CD4-positive, alpha-beta T cell (primary cell): ENCODE results near the gene SLC28A1. TPM values are rescaled to one million over a fixed set of nuclear protein-coding genes. Genes with fewer than 3 reads are reported as not detected.

ENCODE experiments used
- ATAC-seq: fragments of 200-7000 bp; cut with Tn5 transposase; one replicate; pipeline ENCODE4 v1.10.0; 2022; ENCODE audit warnings: mild to moderate bottlenecking; ENCODE audit not compliant: poor library complexity
- CTCF ChIA-PET: fragments of 350-600 bp; sonication (Branson Sonifier 250); formaldehyde crosslinking; loops from one replicate; lab custom pipeline; 2021; ENCODE audit warnings: antibody characterized with exemption, inconsistent platforms; lab: Charles Lee
- POLR2A ChIA-PET: fragments of 350-600 bp; sonication (Branson Sonifier 250); formaldehyde crosslinking; loops from one replicate; lab custom pipeline; 2021; ENCODE audit warnings: antibody characterized with exemption, inconsistent platforms; lab: Charles Lee
- DNase-seq, 14 experiments: peaks; one replicate each; pipeline ENCODE4 v3.0.0-alpha.2; 2013 to 2020; ENCODE audit warnings: mixed read lengths in 2 of 14
- H3K27ac ChIP-seq, 2 donors: one replicate each; pipeline versions ENCODE4 v1.5.1 to v1.7.0; 2013; ENCODE audit warnings: low read length in 2 of 2, low read depth in 1 of 2, mild to moderate bottlenecking in 1 of 2
- H3K27me3 ChIP-seq, 2 experiments: 1 replicate in 1 of 2; 2 replicates in 1 of 2; pipeline versions ENCODE4 v1.6.1 to v1.7.0; 2013; ENCODE audit warnings: low read length in 2 of 2, control low read depth in 1 of 2, mild to moderate bottlenecking in 1 of 2, moderate library complexity in 1 of 2; ENCODE audit not compliant: insufficient read depth in 2 of 2, control insufficient read depth in 1 of 2
- H3K36me3 ChIP-seq: one replicate; pipeline ENCODE4 v1.6.1; 2013; ENCODE audit warnings: low read length, control low read depth; ENCODE audit not compliant: insufficient read depth
- H3K4me1 ChIP-seq: one replicate; pipeline ENCODE4 v1.6.1; 2013; ENCODE audit warnings: low read length, control low read depth; ENCODE audit not compliant: insufficient read depth
- H3K4me3 ChIP-seq: one replicate; pipeline ENCODE4 v1.5.1; 2013; ENCODE audit warnings: mild to moderate bottlenecking, low read length, moderate library complexity
- H3K9me3 ChIP-seq, 2 experiments: 1 replicate in 1 of 2; 2 replicates in 1 of 2; pipeline versions ENCODE4 v1.6.1 to v1.7.0; 2013; ENCODE audit warnings: low read length in 2 of 2, mild to moderate bottlenecking in 2 of 2, control low read depth in 1 of 2, moderate library complexity in 1 of 2; ENCODE audit not compliant: control insufficient read depth in 1 of 2, insufficient read depth in 1 of 2
- H3K27ac Mint-ChIP-seq: one replicate; pipeline ENCODE4 v1.8.0; 2020; ENCODE audit warnings: mixed read lengths
- H3K27me3 Mint-ChIP-seq: one replicate; pipeline ENCODE4 v1.8.0; 2021; ENCODE audit warnings: mixed read lengths
- H3K36me3 Mint-ChIP-seq: one replicate; pipeline ENCODE4 v1.8.0; 2021; ENCODE audit warnings: low read depth, mixed read lengths
- H3K4me1 Mint-ChIP-seq: one replicate; pipeline ENCODE4 v1.8.0; 2021; ENCODE audit warnings: low read depth, mixed read lengths
- H3K4me3 Mint-ChIP-seq: one replicate; pipeline ENCODE4 v1.8.0; 2020; ENCODE audit warnings: mild to moderate bottlenecking, mixed read lengths
- H3K9me3 Mint-ChIP-seq: one replicate; pipeline ENCODE4 v1.8.0; 2020; ENCODE audit warnings: mixed read lengths
- intact Hi-C, 2 experiments: fragments of 100-400 bp; cut with DNase I in 1 of 2; cut with micrococcal nuclease in 1 of 2; formaldehyde crosslinking; loops; one replicate each; pipeline versions ENCODE4 v1.15.1 to v1.9.0; 2023 to 2025; cut with DNase I, micrococcal nuclease
- total RNA-seq, 174 experiments: library from RNA in 2 of 174; stranded (reverse) in 2 of 174; gene quantifications; one replicate each; pipeline ENCODE4 v1.2.3 and lab custom pipeline; 2021 to 2026
- TF ChIP-seq, protein P1 (sequence below): fragments of 200-600 bp; IDR thresholded peaks from one replicate; pipeline ENCODE4 v1.8.0; 2022; ENCODE audit warnings: antibody characterized with exemption, mild to moderate bottlenecking

Gene SLC28A1
- total RNA-seq, 2 experiments from 2014 or later = not detected

DNA sequence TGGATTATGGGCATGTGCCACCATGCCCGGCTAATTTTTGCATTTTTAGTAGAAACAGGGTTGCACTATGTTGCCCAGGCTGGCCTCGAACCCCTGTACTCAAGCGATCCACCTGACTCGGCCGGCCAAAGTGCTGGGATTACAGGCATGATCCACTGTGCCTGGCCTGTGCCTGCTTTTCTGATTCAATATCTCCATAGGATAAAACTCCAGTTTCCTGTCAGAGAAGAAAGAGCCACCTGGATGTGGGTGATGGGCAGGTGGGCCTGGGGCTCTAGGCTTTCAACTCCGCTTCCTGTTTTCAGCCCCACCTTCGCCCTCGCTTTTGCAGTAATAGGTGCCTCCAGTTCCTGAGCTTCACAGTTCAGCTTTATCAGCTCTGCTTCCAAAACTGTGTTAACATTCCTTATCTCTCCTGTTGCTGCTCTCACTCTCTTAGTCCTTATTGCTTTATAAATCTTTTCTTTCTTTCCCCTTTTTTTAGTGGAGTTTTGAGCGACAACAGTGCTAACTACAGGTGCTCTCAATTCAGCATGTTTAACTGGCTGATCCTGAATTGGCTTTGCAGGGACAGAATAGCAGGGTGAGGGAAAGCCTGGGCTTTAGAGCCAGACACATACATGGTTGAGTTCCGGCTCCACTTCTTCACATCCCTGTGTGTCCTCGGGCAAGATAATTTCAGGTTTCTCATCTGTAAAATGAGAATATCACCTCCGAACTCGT lies 76.1 kb downstream of the SLC28A1 start:
- Histone ChIP-seq H3K4me3 (no peak overlapping the region), H3K9me3 (peaks cover 0 to 5% of the 10 kb centered on the region in 2 experiments), H3K27ac (no peak overlapping the region), H3K4me1 (peaks cover 2% of the 10 kb centered on the region), H3K36me3 (no peaks in the 10 kb centered on the region), H3K27me3 (no peaks in the 10 kb centered on the region)
- CTCF ChIA-PET = no interaction called here
- POLR2A ChIA-PET = no interaction called here
- Mint-ChIP-seq H3K4me1 (peaks cover 6% of the 10 kb centered on the region), H3K36me3 (no peaks in the 10 kb centered on the region), H3K4me3 (no peak overlapping the region), H3K27me3 (peaks cover 11% of the 10 kb centered on the region), H3K9me3 (no peaks in the 10 kb centered on the region), H3K27ac (no peak overlapping the region)
- intact Hi-C loops = no loop called here
- ATAC-seq (no peak), DNase-seq (no peak)
- TF ChIP-seq, protein P1, sequence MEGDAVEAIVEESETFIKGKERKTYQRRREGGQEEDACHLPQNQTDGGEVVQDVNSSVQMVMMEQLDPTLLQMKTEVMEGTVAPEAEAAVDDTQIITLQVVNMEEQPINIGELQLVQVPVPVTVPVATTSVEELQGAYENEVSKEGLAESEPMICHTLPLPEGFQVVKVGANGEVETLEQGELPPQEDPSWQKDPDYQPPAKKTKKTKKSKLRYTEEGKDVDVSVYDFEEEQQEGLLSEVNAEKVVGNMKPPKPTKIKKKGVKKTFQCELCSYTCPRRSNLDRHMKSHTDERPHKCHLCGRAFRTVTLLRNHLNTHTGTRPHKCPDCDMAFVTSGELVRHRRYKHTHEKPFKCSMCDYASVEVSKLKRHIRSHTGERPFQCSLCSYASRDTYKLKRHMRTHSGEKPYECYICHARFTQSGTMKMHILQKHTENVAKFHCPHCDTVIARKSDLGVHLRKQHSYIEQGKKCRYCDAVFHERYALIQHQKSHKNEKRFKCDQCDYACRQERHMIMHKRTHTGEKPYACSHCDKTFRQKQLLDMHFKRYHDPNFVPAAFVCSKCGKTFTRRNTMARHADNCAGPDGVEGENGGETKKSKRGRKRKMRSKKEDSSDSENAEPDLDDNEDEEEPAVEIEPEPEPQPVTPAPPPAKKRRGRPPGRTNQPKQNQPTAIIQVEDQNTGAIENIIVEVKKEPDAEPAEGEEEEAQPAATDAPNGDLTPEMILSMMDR = no peak

DNA sequence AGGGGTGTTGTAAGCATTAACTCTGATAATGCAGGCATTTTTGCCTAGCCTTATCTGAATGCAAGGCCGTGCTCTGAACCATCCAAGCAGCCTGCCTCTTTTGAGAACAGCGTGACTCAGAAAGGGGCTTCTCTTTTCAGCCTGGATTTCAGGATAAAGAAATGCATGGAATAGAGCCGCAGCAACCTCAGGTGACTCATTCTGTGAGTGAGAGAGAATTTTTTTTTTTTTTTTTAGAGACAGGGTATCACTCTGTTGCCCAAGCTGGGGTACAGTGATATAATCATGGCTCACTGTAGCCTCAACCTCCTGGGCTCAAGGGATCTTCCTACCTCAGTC lies 76.6 kb downstream of the SLC28A1 start:
- Mint-ChIP-seq H3K4me3 (no peak overlapping the region), H3K36me3 (no peaks in the 10 kb centered on the region), H3K4me1 (peaks cover under 1% of the 10 kb centered on the region), H3K9me3 (no peaks in the 10 kb centered on the region), H3K27ac (no peak overlapping the region), H3K27me3 (peaks cover 6% of the 10 kb centered on the region)
- ATAC-seq (no peak), DNase-seq (no peak)
- TF ChIP-seq, protein P1 = no peak
- ChIA-PET POLR2A (no interaction called here), CTCF (no interaction called here)
- no peaks in the 10 kb centered on the region for H3K36me3 ChIP-seq
- no peaks in the 10 kb centered on the region for H3K4me1 ChIP-seq
- H3K9me3 ChIP-seq = peaks cover 0 to 5% of the 10 kb centered on the region in 2 experiments
- intact Hi-C loops = no loop called here
- H3K27me3 ChIP-seq = no peaks in the 10 kb centered on the region
- no peak overlapping the region for H3K27ac ChIP-seq
- H3K4me3 ChIP-seq = no peak overlapping the region

DNA sequence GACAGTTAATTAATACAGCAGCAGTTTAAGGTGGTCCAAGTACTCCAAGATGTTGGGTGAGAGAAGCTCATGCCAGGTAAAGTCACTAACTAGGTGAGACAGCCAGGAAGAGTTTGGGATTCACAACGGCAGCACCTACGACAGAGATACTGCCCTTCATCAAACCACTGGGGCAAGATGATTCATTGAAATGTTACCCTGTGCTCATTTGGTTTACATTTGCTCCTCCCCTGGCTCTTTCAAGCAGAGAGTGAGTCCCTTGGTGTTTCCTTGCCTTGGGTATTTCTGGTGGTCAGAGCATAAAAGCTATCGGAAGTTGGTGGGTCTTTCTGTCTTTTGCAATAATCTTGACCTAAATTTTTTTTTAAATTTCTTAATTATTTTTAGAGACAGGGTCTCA lies 77.2 kb downstream of the SLC28A1 start:
- Mint-ChIP-seq H3K9me3 (no peaks in the 10 kb centered on the region), H3K36me3 (no peaks in the 10 kb centered on the region), H3K4me1 (no peaks in the 10 kb centered on the region), H3K4me3 (no peak overlapping the region), H3K27me3 (peaks cover 5% of the 10 kb centered on the region), H3K27ac (no peak overlapping the region)
- no peaks in the 10 kb centered on the region for H3K27me3 ChIP-seq
- intact Hi-C loops = no loop called here
- H3K27ac ChIP-seq = no peak overlapping the region
- no peak for DNase-seq
- POLR2A ChIA-PET = no interaction called here
- peaks cover 0 to 5% of the 10 kb centered on the region in 2 experiments for H3K9me3 ChIP-seq
- TF ChIP-seq, protein P1 = no peak
- H3K4me1 ChIP-seq = no peaks in the 10 kb centered on the region
- CTCF ChIA-PET = no interaction called here
- H3K36me3 ChIP-seq = no peaks in the 10 kb centered on the region
- ATAC-seq = no peak
- no peak overlapping the region for H3K4me3 ChIP-seq
